ENCODE measurements around the gene SKAP1.
A peak's percentile ranks its signal among the peaks of the same experiment; 100 is the strongest.

Gene SKAP1

DNA sequence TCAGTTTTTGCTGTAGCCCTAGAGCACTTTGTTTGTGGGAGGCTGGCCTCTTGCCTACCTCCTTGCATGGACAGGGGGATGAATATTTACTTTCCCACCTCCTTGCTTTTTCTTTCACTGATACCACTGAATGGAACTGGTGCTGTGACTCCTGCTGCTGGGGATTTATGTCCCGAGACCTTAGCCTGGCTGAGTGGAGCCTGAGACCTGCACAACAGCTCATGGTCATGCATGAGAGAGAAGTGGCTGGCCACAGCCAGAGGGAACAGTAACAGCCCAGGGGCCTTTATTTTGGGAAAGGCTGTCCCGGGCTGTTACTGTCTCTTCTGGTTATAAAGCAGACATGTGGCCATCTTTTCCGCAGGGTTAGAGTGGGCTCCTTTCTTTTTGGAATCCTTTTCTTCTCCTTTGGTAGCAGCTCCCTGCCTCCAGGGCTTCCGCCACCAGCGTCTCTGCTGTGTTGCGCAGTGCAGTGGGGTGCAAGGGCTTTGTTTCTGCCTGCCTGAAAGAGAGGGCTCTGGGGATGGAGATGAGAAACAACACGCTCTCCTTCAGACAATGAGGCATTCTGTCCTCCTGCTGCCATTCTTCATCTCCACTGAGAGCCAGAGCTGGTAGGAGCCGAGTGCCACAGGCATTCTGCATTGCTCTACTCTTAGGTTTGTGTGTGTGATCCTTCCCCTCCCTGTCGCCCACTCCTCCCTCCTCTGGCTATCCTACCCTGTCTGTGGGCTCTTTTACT, 307.9 kb downstream of the SKAP1 start:
- DNase-seq (ENCODE audit: low read depth in 1 of 2, low spot score in 1 of 2): no peak

DNA sequence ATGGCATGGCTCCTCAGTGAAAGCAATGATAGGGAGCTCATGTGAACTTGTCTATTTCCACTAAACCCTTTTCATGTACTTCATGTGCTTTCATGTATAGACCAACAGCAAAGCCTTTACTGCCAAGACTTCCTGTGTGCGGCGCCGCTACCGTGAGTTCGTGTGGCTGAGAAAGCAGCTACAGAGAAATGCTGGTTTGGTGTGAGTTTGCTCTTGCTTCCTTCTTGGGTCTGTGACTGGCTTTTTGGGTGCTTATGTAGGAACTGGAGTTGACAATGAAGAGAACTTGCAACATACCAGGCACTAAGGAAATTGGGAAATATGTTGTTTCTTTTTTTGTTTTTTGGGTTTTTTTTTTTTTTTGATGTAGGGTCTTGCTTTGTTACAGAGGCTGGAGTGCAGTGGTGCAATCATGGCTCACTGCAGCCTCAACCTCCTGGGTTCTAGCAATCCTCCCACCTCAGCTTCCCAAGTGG, 316.8 kb downstream of the SKAP1 start:
- DNase-seq (ENCODE audit: low read depth in 1 of 2, low spot score in 1 of 2): peak; percentile 7 to 9

DNA sequence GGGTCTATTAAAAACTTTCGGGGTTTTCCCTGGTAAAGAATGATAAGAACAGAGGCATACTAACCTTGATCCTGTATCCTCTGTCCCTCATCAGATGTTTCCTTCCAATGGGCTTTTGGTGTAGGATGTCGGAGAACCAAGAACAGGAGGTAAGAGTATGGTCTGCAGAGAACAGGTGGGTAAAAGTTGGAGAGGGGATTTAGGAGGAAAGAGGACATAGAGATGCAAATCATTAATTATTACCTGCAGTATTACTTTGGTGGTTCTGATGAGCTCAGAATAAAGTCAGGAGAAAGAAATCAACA, 318.1 kb downstream of the SKAP1 start:
- no peak for DNase-seq (ENCODE audit: low read depth in 1 of 2, low spot score in 1 of 2)

DNA sequence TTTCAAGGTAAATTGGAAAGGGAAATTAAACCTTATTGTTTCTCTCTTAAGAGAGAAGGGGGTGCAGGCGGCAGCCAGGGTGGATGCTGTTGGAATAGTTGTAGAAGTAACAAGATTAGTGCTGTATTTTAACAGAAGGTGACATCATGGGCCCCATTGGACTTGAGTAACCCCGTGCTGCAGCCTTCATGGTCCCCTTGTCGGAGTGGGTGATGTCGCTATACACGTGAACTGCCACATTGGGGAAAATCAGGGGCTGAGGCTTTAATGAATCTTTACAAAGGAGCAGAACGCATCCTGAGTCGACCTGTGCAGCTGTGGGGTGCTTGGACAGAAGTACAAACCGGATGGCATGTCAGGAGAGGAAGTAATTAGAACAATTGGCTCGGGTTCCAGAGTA, 319.3 kb downstream of the SKAP1 start:
- DNase-seq (ENCODE audit: low read depth in 1 of 2, low spot score in 1 of 2): no peak

DNA sequence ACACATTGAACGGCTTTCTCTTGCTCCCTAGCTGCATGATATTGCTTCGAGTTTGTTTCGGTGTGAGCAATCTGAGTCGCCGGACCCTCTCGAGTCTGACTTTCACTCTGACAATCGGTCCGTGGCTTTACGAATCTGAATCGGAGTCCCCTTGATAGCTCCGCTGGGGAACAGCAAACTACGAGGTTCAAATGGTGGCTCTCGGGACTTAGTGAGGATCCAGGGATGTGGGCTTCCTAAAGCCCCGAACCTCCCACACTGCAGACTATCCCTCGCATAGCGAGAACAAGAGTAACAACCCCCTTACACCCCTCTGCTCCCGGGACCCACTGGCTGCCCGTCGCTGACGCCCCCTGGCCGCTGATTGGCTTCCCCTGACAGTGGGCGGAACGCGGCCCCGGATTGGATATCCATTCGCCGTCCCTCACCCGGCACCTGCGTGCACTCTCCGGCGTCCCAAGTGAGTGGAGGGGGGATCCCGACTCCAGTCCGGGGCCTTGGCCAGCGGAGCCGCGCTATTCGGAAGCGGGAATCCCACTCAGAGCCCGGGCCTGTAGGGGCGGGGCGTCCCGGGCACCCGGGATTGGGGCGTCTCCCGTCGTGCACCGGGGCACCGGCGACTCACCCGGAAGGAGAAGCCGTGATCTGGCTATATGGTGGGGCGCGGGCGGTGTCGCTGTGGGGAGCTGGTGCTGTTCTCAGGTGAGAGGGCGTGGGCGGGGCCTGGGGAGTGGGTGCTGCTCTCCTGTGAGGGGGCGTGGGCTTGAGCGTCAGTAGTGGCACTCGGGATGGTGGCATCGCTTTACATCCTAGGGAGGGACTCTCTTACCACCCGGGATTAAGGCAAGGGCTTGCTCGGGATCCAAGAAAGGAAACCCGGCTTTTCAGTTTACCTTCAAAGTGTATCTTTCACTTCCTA, 322.6 kb downstream of the SKAP1 start, which contains the start of gene SNX11:
Gene SNX11 (plus strand): TSS at position 630 of the 919 bp plus-strand sequence. CDS start 4,278 bp downstream, outside the sequence.
- peak; percentile 83 to 89 for DNase-seq (ENCODE audit: low read depth in 1 of 2, low spot score in 1 of 2)

DNA sequence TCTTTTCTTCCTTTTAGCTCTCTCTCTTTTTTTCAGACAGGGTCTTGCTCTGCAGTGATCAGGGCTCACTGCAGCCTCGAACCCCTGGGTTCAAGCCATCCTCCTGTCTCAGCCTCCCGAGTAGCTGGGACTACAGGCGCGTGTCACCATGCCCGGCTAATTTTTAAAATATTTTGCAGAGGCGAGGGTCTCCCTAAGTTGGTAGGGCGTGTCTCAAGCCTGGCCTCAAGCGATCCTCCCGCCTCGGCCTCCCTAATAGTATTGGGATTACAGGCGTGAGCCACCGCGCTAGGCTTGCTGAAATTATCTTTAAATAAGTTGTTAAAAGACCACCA, 323.2 kb downstream of the SKAP1 start:
- DNase-seq (ENCODE audit: low read depth in 1 of 2, low spot score in 1 of 2): no peak

DNA sequence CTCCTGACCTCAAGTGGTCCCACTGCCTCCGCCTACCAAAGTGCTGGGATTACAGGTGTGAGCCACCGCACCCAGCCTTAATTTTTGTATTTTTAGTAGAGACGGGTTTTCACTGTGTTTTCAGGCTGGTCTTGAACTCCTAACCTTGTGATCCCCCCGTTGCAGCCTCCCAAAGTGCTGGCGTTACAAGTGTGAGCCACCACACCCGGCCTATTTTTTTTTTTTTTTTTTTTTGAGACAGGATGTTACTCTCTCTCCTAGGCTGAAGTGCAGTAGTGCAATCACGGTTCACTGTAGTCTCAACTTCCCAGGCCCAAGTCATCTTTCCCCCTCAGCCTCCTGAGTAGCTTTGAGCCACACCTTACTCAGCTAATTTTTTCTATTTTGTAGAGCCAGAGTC, 325.6 kb downstream of the SKAP1 start:
- DNase-seq (ENCODE audit: low read depth in 1 of 2, low spot score in 1 of 2): no peak

DNA sequence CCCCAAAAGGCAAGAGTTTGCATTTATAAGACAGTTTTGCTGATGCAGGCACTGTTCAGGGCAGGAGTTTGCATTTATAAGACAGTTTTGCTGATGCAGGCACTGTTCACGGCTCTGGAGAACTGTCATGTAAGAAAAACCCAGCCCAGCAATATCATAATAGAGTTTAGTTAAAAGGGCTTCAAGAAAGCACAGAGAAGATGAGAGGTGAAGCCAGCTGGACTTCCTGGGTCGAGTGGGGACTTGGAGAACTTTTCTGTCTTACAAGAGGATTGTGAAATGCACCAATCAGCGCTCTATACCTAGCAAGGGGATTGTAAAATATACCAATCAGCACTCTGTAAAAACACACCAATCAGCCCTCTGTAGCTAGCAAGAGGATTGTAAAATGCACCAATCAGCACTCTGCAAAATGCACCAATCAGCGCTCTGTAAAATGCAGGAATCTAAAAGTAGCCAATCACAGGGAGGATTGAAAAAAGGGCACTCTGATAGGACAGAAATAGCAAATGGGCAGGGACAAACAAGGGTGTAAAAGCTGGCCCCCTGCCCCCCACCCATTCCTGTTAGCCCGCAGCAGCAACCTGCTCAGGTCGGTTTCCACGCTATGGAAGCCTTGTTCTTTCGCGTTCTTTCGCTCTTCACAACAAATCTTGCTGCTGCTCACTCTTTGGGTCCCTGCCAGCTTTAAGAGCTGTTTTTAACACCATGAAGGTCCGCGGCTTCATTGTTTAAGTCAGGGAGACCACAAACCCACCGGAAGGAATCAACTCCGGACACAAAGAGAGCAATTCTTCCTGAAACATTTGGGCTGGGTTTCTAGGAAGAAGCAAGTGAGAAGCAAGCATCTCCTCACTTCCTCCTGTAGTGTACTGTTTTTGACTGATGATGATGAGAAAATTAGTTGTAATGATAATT, 327.0 kb downstream of the SKAP1 start:
- DNase-seq (ENCODE audit: low read depth in 1 of 2, low spot score in 1 of 2): no peak

DNA sequence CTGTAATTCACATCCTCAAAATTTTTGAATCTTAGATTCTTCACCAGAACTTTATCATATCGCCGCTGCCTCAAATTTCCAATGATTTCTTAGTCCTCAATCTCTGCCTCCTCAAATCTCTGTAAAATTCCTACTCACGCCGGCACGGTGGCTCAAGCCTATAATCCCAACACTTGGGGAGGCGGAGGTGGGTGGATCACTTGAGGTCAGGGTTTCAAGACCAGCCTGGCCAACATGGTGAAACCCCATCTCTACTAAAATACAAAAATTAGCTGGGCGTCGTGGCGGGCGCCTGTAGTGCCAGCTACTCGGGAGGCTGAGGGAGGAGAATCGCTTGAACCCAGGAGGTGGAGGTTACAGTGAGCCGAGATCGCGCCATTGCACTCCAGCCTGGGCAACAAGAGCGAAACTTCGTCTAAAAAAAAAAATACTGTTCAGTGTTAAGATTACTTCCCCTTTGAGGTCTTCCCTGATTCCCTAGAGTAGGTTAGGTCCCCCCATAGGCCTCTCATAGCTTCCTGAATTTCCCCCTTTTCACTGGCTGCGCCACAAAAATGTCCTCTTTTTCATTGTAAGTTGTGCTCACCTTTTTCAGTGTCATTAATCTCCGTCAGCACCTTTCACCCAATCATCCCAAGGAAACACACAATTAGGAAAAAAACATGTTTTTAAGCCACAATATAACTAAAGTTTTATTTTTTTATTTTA, 327.8 kb downstream of the SKAP1 start:
- DNase-seq (ENCODE audit: low read depth in 1 of 2, low spot score in 1 of 2): no peak

DNA sequence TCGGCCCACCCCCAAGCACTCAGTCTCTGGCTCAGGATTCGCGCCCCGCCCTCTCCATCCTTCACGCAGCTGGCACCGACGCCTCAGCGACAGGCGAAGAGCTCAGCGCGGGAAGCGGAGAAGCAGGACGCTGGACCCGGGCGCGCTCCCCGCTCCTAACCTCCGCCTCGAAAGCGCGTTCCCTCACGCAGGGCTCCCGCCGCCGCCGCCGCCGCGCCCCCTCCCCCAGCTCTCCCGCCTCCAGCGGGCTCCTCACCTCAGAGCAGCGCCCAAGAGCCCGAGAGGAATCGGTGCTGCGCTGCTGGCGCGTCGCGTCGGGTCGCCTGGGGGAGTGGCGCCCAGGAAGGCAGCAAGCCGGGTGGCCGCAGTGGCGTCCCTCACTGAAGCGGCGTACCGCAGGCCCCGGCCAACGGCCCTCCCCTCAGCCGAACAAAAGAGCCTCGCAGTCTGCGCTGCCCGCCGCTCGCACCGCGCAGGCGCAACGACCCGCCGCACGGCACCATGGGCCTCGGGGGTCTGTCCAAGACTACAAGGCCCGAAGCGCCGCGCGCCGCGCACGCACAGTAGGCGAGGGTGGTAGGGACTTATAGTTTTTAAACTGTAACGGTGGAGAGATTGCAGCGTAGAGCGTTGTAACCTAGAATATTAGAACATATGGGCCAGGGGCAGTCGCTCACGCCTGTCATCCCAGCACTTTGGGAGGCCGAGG, 328.8 kb downstream of the SKAP1 start, which contains the start of gene CBX1:
Gene CBX1 (minus strand): TSS at position 467 of the 709 bp plus-strand sequence. CDS start 24,474 bp downstream, outside the sequence.
- DNase-seq (ENCODE audit: low read depth in 1 of 2, low spot score in 1 of 2): peak; percentile 86 to 88

DNA sequence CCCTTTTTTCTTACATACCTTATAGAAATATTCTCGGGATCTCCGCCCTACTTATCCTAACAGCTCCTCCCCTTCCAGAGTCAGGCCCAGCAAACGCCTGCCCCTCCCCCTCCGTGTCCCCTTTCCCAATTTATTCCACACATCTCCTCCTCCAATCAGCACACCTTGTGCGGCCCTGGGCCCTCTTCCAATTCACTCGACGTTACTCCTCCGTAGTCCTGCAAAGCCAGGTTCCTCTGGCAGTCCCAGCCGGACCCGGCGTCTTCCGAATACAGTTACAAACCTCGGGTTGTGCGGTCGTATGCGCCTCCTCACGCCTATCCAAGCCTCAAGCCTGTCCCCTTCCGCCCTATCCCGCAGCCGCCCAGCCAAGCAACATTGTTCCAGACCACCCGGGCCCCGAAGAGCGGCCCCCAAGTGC, 329.4 kb downstream of the SKAP1 start:
- no peak for DNase-seq (ENCODE audit: low read depth in 1 of 2, low spot score in 1 of 2)

DNA sequence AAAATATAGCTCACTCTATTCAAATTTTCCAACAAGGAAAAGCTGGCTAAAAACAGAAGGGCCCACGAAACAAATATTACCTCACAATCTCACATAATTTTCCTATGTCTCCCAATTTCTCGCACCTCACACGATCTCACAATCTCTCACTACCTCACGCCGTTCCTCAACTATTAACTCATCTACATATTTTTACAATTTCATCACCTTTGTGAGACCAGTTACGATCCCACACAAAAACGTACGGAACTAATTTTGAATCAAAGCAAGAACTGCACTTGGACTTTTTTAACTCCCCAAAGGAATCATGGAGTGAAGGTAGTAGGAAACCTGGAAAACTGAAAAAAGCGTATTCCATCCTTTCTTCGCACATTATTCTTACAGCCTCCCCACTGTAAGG, 329.9 kb downstream of the SKAP1 start:
- no peak for DNase-seq (ENCODE audit: low read depth in 1 of 2, low spot score in 1 of 2)

DNA sequence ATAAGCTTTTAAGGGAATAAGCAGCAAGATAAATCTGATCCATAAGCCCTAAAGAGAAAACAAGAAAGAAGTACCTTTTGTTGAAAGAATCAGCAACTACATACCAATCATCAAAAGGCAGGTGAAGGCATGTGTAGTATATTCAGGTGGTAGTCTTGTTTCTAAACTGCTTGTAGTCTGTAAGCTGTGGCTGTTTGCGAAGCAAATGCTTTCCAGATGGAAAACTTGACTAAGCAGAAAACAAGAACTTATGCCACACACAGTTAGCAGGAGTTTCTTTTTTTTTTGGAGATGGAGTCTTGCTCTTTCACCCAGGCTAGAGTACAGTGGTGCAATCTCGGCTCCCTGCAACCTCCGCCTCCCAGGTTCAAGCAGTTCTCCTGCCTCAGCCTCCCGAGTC, 334.4 kb downstream of the SKAP1 start:
- DNase-seq (ENCODE audit: low read depth in 1 of 2, low spot score in 1 of 2): no peak

DNA sequence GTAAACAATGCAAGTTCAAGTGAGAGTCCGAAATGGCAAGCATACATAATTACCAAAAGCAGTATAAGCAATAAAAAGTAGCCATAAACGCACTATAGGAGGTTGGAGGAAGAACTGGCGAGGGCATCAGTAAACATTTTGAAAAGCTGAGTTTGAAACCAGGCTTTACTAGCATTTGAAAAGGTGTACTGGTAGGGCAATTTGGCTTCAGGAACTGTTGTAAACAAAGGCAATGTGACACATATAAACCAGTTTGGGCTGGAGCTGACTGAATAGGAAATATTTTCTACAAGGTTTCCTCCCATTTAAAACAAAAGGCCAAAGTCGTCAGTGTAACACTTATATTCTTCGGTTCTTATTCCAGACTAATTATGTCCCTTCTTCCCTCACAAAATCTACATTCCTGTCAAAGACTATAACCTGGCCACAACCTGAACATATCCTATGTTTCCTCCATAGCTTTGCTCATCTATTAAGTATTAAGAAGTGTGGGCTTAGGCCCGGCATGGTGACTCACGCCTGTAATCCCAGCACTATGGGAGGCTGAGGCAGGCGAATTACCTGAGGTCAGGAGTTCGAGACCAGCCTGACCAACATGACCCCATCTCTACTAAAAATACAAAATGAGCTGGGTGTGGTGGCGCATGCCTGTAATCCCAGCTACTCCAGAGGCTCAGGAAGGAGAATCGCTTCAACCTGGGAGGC, 336.5 kb downstream of the SKAP1 start:
- no peak for DNase-seq (ENCODE audit: low read depth in 1 of 2, low spot score in 1 of 2)

DNA sequence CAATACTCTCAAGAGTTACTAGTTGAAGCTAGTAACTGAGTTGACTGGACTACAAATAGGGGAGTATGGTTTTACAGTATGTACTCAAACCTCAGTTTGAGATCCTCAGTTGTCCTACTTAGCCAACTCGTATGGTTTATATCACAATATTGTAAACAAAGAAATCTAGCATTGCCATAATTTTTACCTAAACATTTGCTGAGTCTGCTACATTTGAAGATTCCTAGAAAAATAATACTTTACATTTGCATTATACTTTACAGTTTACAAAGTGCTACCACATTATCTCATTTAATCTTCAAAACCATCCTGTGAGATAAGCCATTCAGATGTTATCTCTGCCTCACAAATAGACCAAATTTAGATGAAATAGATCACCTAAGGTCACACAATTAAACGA, 345.1 kb downstream of the SKAP1 start:
- DNase-seq (ENCODE audit: low read depth in 1 of 2, low spot score in 1 of 2): no peak

Measured in activated T-helper 1 cell treated with anti-CD3 and anti-CD28 coated beads, Interleukin-2, amount 50 U/mL, for 16 hours (primary cell).